ENCODE data around the gene PGA3.

PGA3 gene

GRCh38 chr11:61254403-61255025, 51.2 kb downstream of the PGA3 start:
- peak; percentile 28 for DNase-seq

GRCh38 chr11:61256710-61257482, 53.6 kb downstream of the PGA3 start:
- no peak for DNase-seq

- DNase-seq, result no peak
Measured at GRCh38 chr11:61258546-61258945, 55.2 kb downstream of the PGA3 start.

- DNase-seq, result no peak
Measured at GRCh38 chr11:61259363-61259762, 56.0 kb downstream of the PGA3 start.

Data from effector CD4-positive, alpha-beta T cell (primary cell).